Measurements from ENCODE around the gene TBXA2R. TPM values are rescaled to one million over a fixed set of nuclear protein-coding genes. Genes with fewer than 3 reads are reported as not detected.

TBXA2R gene
- total and polyA plus RNA-seq, 2 experiments from 2014 or later, result 0.76 to 2.6 TPM

- no peak overlapping the region for H3K27ac ChIP-seq
- H3K4me3 ChIP-seq, result peak overlapping the region; percentile 95
- DNase-seq, result no peak
- H3K36me3 ChIP-seq (ENCODE audit: low read depth), result no peaks in the 10 kb centered on the region
- H3K9ac ChIP-seq, result no peak overlapping the region
- H3K79me2 ChIP-seq (ENCODE audit: insufficient read depth), result peaks cover 37% of the 10 kb centered on the region
- no peaks in the 10 kb centered on the region for H3K27me3 ChIP-seq (replicated peaks; ENCODE audit: insufficient read depth)
- no peaks in the 10 kb centered on the region for H3K9me2 ChIP-seq (ENCODE audit: insufficient read depth)
- no peaks in the 10 kb centered on the region for H3F3A ChIP-seq (ENCODE audit: insufficient read depth)
- TF ChIP-seq EZH2 (IDR thresholded peaks at IDR 0.05; ENCODE audit: insufficient read depth, poor library complexity, severe bottlenecking), result no peak
- TF ChIP-seq EZH2phosphoT487 (IDR thresholded peaks at IDR 0.05; ENCODE audit: insufficient read depth, low read depth), result no peak
- H2AFZ ChIP-seq, result peak overlapping the region; percentile 43; the same call in 1 of the 2 replicates
- peaks cover 8% of the 10 kb centered on the region for H3K4me1 ChIP-seq (ENCODE audit: insufficient read depth)
- in situ Hi-C loops (cut with MboI), result no loop called here
- 51 to 64% methylated on average over 7 of the region's 7 CpGs for WGBS, 2 experiments (ENCODE audit: low coverage in 1 of 2, low lambda C conversion rate in 2 of 2, missing lambda C conversion rate in 2 of 2)
- H3K9me3 ChIP-seq (ENCODE audit: low read depth), result no peaks in the 10 kb centered on the region
- H3K4me2 ChIP-seq (ENCODE audit: unreplicated experiment), result peak overlapping the region; percentile 8
- H4K20me1 ChIP-seq (ENCODE audit: insufficient read depth), result no peaks in the 10 kb centered on the region
Observed at GRCh38 chr19:3627351-3627723, 20.7 kb upstream of the TBXA2R start.

- Histone ChIP-seq H3K9ac (peak within 1 kb of the TSS; percentile 89), H4K20me1 (ENCODE audit: insufficient read depth) (no peaks in the 10 kb centered on the region), H3K4me2 (ENCODE audit: unreplicated experiment) (peak within 1 kb of the TSS; percentile 80), H3K36me3 (ENCODE audit: low read depth) (no peaks in the 10 kb centered on the region), H3K4me1 (ENCODE audit: insufficient read depth) (peaks cover 8% of the 10 kb centered on the region), H3K4me3 (peak within 1 kb of the TSS; percentile 95), H3K79me2 (ENCODE audit: insufficient read depth) (peaks cover 39% of the 10 kb centered on the region), H3F3A (ENCODE audit: insufficient read depth) (no peaks in the 10 kb centered on the region), H3K9me2 (ENCODE audit: insufficient read depth) (no peaks in the 10 kb centered on the region), H3K27me3 (replicated peaks; ENCODE audit: insufficient read depth) (no peaks in the 10 kb centered on the region), H2AFZ (peak within 1 kb of the TSS; percentile 69), H3K9me3 (ENCODE audit: low read depth) (no peaks in the 10 kb centered on the region), H3K27ac (peak within 1 kb of the TSS; percentile 78)
- DNase-seq, result peak; percentile 100
- TF ChIP-seq EZH2phosphoT487 (IDR thresholded peaks at IDR 0.05; ENCODE audit: insufficient read depth, low read depth) (no peak), EZH2 (IDR thresholded peaks at IDR 0.05; ENCODE audit: insufficient read depth, poor library complexity, severe bottlenecking) (no peak)
- 0 to 1% methylated on average over 71 to 72 of the region's 80 CpGs for WGBS, 2 experiments (ENCODE audit: low coverage in 1 of 2, low lambda C conversion rate in 2 of 2, missing lambda C conversion rate in 2 of 2)
- in situ Hi-C loops (cut with MboI), result no loop called here
Observed at GRCh38 chr19:3626473-3627350, 20.0 kb upstream of the TBXA2R start, which contains the start of gene CACTIN. CACTIN (minus strand) TSS chr19:3626790; CDS start chr19:3626762, 28 bp downstream.

GRCh38 chr19:3625996-3626472, 19.4 kb upstream of the TBXA2R start:
- Histone ChIP-seq H3K4me1 (ENCODE audit: insufficient read depth) (peaks cover 8% of the 10 kb centered on the region), H4K20me1 (ENCODE audit: insufficient read depth) (no peaks in the 10 kb centered on the region), H3K36me3 (ENCODE audit: low read depth) (no peaks in the 10 kb centered on the region), H3K27ac (peak overlapping the region; percentile 78), H3K9me2 (ENCODE audit: insufficient read depth) (no peaks in the 10 kb centered on the region), H3K79me2 (ENCODE audit: insufficient read depth) (peaks cover 39% of the 10 kb centered on the region), H3K4me2 (ENCODE audit: unreplicated experiment) (peak overlapping the region; percentile 80), H3K4me3 (peak overlapping the region; percentile 95), H3K27me3 (replicated peaks; ENCODE audit: insufficient read depth) (no peaks in the 10 kb centered on the region), H3K9ac (peak overlapping the region; percentile 89), H3K9me3 (ENCODE audit: low read depth) (no peaks in the 10 kb centered on the region), H3F3A (ENCODE audit: insufficient read depth) (no peaks in the 10 kb centered on the region), H2AFZ (peak overlapping the region; percentile 69)
- WGBS, 2 experiments (ENCODE audit: low coverage in 1 of 2, low lambda C conversion rate in 2 of 2, missing lambda C conversion rate in 2 of 2), result 1 to 2% methylated on average over 21 of the region's 21 CpGs
- in situ Hi-C loops (cut with MboI), result no loop called here
- TF ChIP-seq EZH2phosphoT487 (IDR thresholded peaks at IDR 0.05; ENCODE audit: insufficient read depth, low read depth) (no peak), EZH2 (IDR thresholded peaks at IDR 0.05; ENCODE audit: insufficient read depth, poor library complexity, severe bottlenecking) (no peak)
- DNase-seq, result peak; percentile 58

GRCh38 chr19:3623716-3624115, 17.0 kb upstream of the TBXA2R start:
- H3K36me3 ChIP-seq (ENCODE audit: low read depth), result no peaks in the 10 kb centered on the region
- no peaks in the 10 kb centered on the region for H3K9me2 ChIP-seq (ENCODE audit: insufficient read depth)
- no peaks in the 10 kb centered on the region for H3K27me3 ChIP-seq (replicated peaks; ENCODE audit: insufficient read depth)
- no peak overlapping the region for H3K4me2 ChIP-seq (ENCODE audit: unreplicated experiment)
- H3K79me2 ChIP-seq (ENCODE audit: insufficient read depth), result peaks cover 39% of the 10 kb centered on the region
- H3K9me3 ChIP-seq (ENCODE audit: low read depth), result no peaks in the 10 kb centered on the region
- no peak for DNase-seq
- TF ChIP-seq EZH2phosphoT487 (IDR thresholded peaks at IDR 0.05; ENCODE audit: insufficient read depth, low read depth) (no peak), EZH2 (IDR thresholded peaks at IDR 0.05; ENCODE audit: insufficient read depth, poor library complexity, severe bottlenecking) (no peak)
- H4K20me1 ChIP-seq (ENCODE audit: insufficient read depth), result no peaks in the 10 kb centered on the region
- no peak overlapping the region for H3K27ac ChIP-seq
- H3F3A ChIP-seq (ENCODE audit: insufficient read depth), result no peaks in the 10 kb centered on the region
- H3K9ac ChIP-seq, result no peak overlapping the region
- WGBS, 2 experiments (ENCODE audit: low coverage in 1 of 2, low lambda C conversion rate in 2 of 2, missing lambda C conversion rate in 2 of 2), result 92 to 97% methylated on average over 34 of the region's 34 CpGs
- in situ Hi-C loops (cut with MboI), result loop anchor here (25.0 kb wide), 1 partner anchor 311 kb away; no protein-coding TSS in a partner anchor
- H2AFZ ChIP-seq, result no peak overlapping the region
- peaks cover 8% of the 10 kb centered on the region for H3K4me1 ChIP-seq (ENCODE audit: insufficient read depth)
- no peak overlapping the region for H3K4me3 ChIP-seq
